GM21786 (cell line): Measurements from ENCODE around the gene GPR68.
"Not testable (repeated sequence)": the region's sequence is repeated elsewhere in the genome, so short reads cannot be mapped to it uniquely, and the experiment has no call there.

Experiments
- ATAC-seq: cut with Tn5 transposase; IDR thresholded peaks from one replicate; pipeline ENCODE4 v1.9.1; 2021; ENCODE audit not compliant: unreplicated experiment

The GPR68 gene

DNA sequence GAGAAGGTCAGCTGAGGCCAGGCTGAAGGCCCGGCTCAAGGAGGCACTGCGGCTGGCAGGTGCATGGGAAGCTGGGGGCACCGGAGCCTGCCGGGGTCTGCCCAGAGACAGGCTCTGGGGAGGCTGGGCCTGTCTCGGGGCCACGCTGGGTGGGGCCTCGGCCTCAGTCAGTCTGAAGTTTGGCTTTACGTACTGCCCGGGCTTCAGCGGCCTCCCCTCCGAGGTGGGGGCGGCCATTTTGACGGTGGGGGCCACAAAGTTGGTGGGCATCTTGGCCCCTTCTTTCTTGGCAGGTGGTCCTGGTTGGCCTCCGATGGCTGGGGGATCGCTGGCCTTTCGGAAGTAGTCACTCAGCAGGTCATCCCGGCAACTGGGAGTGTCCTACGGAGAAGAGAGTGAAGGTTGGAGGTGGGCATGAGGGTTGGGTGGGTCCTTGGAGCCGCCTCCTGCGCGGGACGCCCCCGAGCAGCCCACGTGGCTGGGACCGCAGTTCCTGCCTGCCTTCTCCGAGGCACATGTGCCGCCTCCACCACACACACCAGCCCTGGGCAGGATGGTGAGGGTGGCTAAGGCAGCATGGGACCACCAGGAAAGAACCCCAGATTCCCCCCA lies 28.9 kb upstream of the GPR68 start:
- no peak for ATAC-seq

- ATAC-seq: no peak
These were observed 28.1 kb upstream of the GPR68 start for GRCh38 chr14:91272341-91273272.

DNA sequence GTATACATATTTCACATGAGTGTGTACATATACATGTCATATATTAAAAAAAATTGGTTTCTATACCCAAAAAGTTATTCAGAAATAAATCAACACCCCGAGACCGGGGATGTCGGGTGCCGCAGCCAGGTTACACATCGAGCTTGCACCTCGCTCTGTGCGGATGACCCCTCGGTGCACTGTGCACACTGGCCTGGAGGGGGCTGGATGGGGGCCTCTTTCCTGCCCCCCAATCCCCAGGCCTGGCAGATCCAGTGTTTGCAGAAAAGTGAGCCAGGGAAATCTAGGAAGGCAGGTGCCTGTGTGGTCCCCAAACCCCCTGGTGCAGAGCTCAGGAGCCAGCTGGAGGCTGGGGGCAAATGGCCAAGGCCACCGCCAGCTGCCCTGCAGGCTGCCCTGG lies 27.1 kb upstream of the GPR68 start:
- no peak for ATAC-seq

GRCh38 chr14:91270619-91271018 lies 26.1 kb upstream of the GPR68 start:
- ATAC-seq: no peak

GRCh38 chr14:91270188-91270587 lies 25.7 kb upstream of the GPR68 start:
- no peak for ATAC-seq

- ATAC-seq: no peak
These were observed 24.8 kb upstream of the GPR68 start for GRCh38 chr14:91269076-91269991.

GRCh38 chr14:91267965-91268437 lies 23.5 kb upstream of the GPR68 start:
- ATAC-seq: no peak

GRCh38 chr14:91266276-91266675 lies 21.8 kb upstream of the GPR68 start:
- ATAC-seq: not testable (repeated sequence)

- ATAC-seq: no peak
These were observed 20.9 kb upstream of the GPR68 start for GRCh38 chr14:91265404-91265803.

GRCh38 chr14:91264151-91265150 lies 19.9 kb upstream of the GPR68 start:
- no peak for ATAC-seq

DNA sequence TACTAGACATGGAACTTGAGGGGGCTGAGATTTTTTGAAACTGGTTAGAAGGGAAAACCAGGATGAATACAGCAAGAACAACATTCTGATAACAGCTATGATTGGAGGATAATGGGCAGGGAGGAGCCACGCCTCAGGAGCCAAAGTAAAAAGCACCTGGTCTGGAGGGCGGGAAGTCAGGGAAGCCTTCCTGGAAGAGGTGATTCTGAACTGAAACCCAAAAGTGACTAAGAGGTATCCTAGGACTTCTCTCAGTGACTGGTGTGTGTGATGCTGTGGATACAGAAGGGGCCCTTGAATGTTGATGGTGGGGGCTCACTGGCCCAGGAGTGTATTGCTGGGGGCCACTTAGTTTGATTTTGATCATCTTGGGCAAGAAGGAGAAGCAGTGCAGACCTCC lies 18.8 kb upstream of the GPR68 start:
- no peak for ATAC-seq

DNA sequence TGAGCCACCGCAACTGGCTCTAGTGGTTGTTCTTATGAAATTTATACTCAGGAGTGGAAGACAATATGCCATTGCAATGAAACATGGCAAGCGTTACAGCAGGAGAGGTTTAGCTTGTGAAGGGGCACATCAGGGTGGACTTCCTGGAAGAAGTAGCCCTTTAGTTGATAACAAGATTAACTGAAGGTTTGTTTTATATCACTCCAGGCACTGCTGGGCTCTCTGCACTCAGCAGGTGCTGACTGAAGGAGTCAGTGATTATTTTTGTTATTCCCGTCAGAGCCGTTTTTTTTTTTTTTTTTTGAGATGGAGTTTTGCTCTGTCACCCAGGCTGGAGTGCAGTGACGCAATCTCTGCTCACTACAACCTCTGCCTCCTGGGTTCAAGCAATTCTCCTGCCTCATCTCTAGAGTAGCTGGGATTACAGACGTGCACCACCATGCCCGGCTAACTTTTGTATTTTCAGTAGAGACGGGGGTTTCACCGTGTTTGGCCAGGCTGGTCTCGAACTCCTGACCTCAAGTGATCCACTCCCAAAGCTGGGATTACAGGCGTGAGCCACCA lies 17.6 kb upstream of the GPR68 start:
- no peak for ATAC-seq

GRCh38 chr14:91261115-91261514 lies 16.6 kb upstream of the GPR68 start:
- ATAC-seq: no peak

DNA sequence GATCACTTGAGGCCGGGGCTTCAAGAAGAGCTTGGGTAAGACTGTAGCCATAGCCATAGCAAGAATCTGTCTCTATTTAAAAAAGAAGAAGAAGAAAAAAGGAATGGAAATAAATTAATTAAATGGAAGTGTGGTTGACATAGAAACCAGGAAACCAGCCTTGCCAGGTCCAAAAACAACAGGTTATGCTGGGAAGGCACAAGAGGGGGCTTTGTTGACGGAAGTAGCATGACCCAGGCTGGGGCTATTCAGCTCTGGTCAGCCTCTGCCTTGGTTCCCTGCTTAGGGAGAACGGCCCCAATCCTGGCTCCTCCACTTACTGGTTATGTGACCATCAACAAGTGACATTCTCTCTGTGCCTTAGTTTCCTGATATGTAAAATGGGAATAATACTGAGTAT lies 14.4 kb upstream of the GPR68 start:
- ATAC-seq: no peak

- ATAC-seq: no peak
These were observed 13.6 kb upstream of the GPR68 start for GRCh38 chr14:91258011-91258618.

GRCh38 chr14:91257328-91258010 lies 13.0 kb upstream of the GPR68 start:
- no peak for ATAC-seq

DNA sequence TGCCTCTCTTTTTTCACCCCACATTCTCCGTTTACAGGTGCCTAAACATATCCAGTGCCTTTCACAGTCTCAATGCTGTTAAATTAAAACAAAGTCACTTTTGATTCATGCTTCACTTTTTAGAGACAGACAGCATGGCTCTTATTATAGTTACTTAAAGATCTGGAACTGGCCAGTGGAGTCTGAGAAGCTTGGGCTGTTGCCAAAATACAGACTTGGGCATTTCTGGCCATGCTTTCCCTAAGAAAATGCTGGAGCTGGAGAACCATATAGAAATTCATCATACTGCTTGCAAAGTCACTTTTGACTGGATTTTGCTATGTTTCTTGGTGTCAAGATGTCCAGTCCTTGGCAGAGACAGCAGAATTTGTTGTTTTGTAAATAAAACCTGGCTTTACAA lies 12.2 kb upstream of the GPR68 start:
- ATAC-seq: no peak

DNA sequence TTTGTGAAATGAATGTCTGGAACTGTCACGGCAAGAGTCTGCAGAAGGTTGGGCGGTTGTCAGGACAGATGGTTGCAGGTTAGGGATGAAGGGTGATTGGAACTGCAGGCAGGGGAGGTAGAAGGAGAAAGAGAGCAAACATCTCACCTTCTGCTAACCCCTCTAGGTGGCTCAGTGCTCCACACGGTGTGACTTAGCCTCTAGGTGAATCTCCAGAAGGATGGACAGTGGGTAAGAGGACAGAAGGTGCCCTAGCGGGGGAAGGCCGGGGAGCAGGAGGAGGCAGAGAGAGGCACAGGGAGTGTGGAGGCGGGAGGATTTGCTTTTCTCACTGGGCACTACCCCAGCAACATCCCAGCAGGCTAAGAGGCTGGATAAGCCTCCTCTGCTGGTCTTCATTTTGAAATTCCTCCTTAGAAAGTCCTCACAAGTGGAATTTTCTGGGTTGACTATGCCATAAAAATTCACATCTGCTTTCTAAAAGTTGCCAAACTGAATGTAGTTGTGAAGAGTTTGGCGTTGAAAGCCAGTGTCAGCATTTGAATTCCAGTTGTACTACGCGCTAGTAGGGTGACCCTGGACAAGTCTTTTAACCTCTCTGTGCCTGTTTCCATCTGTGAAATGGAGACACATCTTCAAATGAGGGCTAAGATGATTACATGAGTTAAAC lies 10.7 kb upstream of the GPR68 start:
- ATAC-seq: no peak
